Ovary (tissue), 9 donors: ENCODE data around the gene TTLL12. TPM values are rescaled to one million over a fixed set of nuclear protein-coding genes. Genes with fewer than 3 reads are reported as not detected.

ENCODE experiments used
- DNase-seq, 5 donors: peaks; one replicate each; pipeline ENCODE4 v3.0.0-alpha.2; 2019 to 2020
- H3K27ac ChIP-seq, 2 donors: fragments of 200-600 bp; one replicate each; pipeline versions ENCODE4 v1.5.1 to v1.8.0; 2019 to 2022
- H3K27me3 ChIP-seq: fragments of 200-600 bp; one replicate; pipeline ENCODE4 v1.8.0; 2022
- H3K36me3 ChIP-seq: fragments of 200-600 bp; sonication (generic); one replicate; pipeline ENCODE4 v1.5.1; 2019
- H3K4me1 ChIP-seq: one replicate; pipeline ENCODE4 v1.8.1; 2013; ENCODE audit warnings: mild to moderate bottlenecking, moderate library complexity; ENCODE audit not compliant: insufficient read depth
- H3K4me3 ChIP-seq: fragments of 200-600 bp; sonication (generic); one replicate; pipeline ENCODE4 v1.5.1; 2017
- H3K9me3 ChIP-seq, 2 donors: fragments of 200-600 bp in 1 of 2; sonication (generic) in 1 of 2; one replicate each; pipeline versions ENCODE4 v1.5.1 to v1.8.1; 2013 to 2019; ENCODE audit warnings: mild to moderate bottlenecking in 1 of 2, moderate library complexity in 1 of 2
- CTCF ChIP-seq, 3 donors: fragments of 450-650 bp in 2 of 3; fragments of 200-600 bp in 1 of 3; IDR thresholded peaks; one replicate each; pipeline versions ENCODE4 v1.5.1 to v1.8.0; 2016 to 2022; ENCODE audit warnings: antibody characterized with exemption in 3 of 3, mild to moderate bottlenecking in 1 of 3
- EP300 ChIP-seq: sonication (generic); formaldehyde crosslinking; IDR thresholded peaks from one replicate; pipeline ENCODE4 v1.6.1; 2017; ENCODE audit warnings: antibody characterized with exemption
- POLR2A ChIP-seq: fragments of 450-650 bp; IDR thresholded peaks from one replicate; pipeline ENCODE4 v1.6.1; 2017; ENCODE audit warnings: antibody characterized with exemption, mild to moderate bottlenecking, moderate library complexity
- WGBS, 3 donors: extraction: QIAGEN DNeasy Blood & Tissue Kit in 1 of 3; methylation state at CpG; one replicate each; pipeline versions ENCODE4 v1.1.5 to v1.1.7; 2013 to 2017; 5-methylcytosine and 5-hydroxymethylcytosine counted together
- intact Hi-C, 4 donors: fragments of 100-400 bp; cut with DNase I; formaldehyde crosslinking; loops; one replicate each; pipeline versions ENCODE4 v1.11.0 to v1.15.1; 2022 to 2023
- polyA plus RNA-seq, 2 donors: library from polyadenylated mRNA; stranded (reverse); fragments of 200-250 nt in 1 of 2; fragments of 350-450 nt in 1 of 2; fragmentation: Illumina TruSeq in 1 of 2; extraction: RNeasy Lipid Tissue Mini Kit (QIAGEN cat#74804) in 1 of 2; gene quantifications; one replicate each; pipeline ENCODE4 v1.2.3, GENCODE V29; 2013 to 2014
- total RNA-seq, 7 donors: library from RNA; depleted of rRNA in 2 of 7; stranded (reverse); fragments of >200 nt in 2 of 7; fragmentation: NEBNext Ultra II Directional in 3 of 7; extraction: Animal tissue kit (Norgen Biotek cat#: 25700) in 3 of 7; gene quantifications; one replicate each; pipeline versions ENCODE4 v1.1.0 to v1.2.4, GENCODE V29; 2016 to 2023
- donor health status: DM: no; HTN: no; CAD: no; lungs with moderate emphysema.
- donor health status: DM: no; HTN: no; CAD: no.
- donor health status: Bipolar disorder and iron deficiency.
- donor health status: DM: yes; HTN: yes; CAD: no.
- donor health status: DM: no; HTN: no; CAD: no.
- donor health status: DM: yes; HTN: yes; CAD: no.

The TTLL12 gene
- total and polyA plus RNA-seq, 9 donors = 5.8 to 68.4 (median 41.1) TPM

- 93 to 99% (median 96%) methylated on average over 4 of the region's 4 CpGs for WGBS, 3 donors
- Histone ChIP-seq H3K27me3 (no peaks in the 10 kb centered on the region), H3K27ac (no peak overlapping the region), H3K4me3 (no peak overlapping the region), H3K4me1 (no peaks in the 10 kb centered on the region), H3K9me3 (no peaks in the 10 kb centered on the region), H3K36me3 (no peaks in the 10 kb centered on the region)
- TF ChIP-seq CTCF (IDR thresholded peaks at IDR 0.05) (no peak), POLR2A (no peak), EP300 (no peak)
- DNase-seq = no peak
- intact Hi-C loops = no loop called here
These were observed 52.4 kb downstream of the TTLL12 start for GRCh38 chr22:43134553-43134952.

- no peaks in the 10 kb centered on the region for H3K36me3 ChIP-seq
- H3K4me3 ChIP-seq = no peak overlapping the region
- H3K9me3 ChIP-seq = no peaks in the 10 kb centered on the region
- TF ChIP-seq POLR2A (no peak), EP300 (no peak), CTCF (IDR thresholded peaks at IDR 0.05) (no peak)
- no peaks in the 10 kb centered on the region for H3K27me3 ChIP-seq
- H3K4me1 ChIP-seq = no peaks in the 10 kb centered on the region
- intact Hi-C loops = no loop called here
- 83 to 89% (median 89%) methylated on average over 9 of the region's 9 CpGs for WGBS, 3 donors
- no peak overlapping the region for H3K27ac ChIP-seq
- DNase-seq = no peak
These were observed 53.5 kb downstream of the TTLL12 start for GRCh38 chr22:43133401-43133800.

DNA sequence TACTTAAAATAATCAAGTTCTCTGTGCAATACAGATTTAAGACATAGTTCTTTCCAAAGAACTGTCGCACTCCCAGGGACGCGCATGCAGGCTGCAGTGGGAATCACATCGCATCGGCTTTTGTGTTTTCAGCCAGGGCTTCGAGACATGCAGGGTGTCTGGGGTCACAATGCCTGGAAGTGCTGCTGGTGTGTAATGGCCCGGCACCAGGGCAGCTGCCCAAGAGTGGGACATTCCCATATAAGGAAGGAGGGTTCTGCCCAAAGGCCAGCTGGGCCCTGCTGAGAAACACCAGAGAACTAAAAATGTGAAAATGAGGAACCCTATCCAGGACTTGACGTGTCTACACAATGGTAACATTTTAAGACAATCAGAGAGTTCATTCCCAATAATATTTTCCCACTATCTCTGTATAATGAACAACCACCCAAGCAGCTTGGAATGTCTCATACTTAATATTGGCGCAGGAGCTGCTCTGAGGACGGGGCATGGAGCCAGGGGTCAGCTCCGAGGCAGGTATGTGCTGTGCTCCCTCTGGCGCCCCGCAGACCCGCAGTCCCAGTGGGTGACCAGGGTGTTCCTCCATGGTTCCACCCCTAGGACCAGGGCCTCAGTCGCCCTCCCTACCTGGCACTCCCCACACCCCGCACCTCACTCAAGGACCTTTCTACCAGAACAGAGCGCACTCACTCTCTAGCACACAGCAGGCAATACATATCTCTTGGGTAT, 55.0 kb downstream of the TTLL12 start:
- H3K27ac ChIP-seq = no peak overlapping the region
- no peak overlapping the region for H3K4me3 ChIP-seq
- WGBS, 3 donors = 74 to 90% (median 80%) methylated on average over 17 of the region's 17 CpGs
- no peak for DNase-seq
- no peaks in the 10 kb centered on the region for H3K36me3 ChIP-seq
- H3K27me3 ChIP-seq = no peaks in the 10 kb centered on the region
- TF ChIP-seq POLR2A (no peak), EP300 (no peak), CTCF (IDR thresholded peaks at IDR 0.05) (no peak)
- intact Hi-C loops = no loop called here
- H3K9me3 ChIP-seq = no peaks in the 10 kb centered on the region
- no peaks in the 10 kb centered on the region for H3K4me1 ChIP-seq

DNA sequence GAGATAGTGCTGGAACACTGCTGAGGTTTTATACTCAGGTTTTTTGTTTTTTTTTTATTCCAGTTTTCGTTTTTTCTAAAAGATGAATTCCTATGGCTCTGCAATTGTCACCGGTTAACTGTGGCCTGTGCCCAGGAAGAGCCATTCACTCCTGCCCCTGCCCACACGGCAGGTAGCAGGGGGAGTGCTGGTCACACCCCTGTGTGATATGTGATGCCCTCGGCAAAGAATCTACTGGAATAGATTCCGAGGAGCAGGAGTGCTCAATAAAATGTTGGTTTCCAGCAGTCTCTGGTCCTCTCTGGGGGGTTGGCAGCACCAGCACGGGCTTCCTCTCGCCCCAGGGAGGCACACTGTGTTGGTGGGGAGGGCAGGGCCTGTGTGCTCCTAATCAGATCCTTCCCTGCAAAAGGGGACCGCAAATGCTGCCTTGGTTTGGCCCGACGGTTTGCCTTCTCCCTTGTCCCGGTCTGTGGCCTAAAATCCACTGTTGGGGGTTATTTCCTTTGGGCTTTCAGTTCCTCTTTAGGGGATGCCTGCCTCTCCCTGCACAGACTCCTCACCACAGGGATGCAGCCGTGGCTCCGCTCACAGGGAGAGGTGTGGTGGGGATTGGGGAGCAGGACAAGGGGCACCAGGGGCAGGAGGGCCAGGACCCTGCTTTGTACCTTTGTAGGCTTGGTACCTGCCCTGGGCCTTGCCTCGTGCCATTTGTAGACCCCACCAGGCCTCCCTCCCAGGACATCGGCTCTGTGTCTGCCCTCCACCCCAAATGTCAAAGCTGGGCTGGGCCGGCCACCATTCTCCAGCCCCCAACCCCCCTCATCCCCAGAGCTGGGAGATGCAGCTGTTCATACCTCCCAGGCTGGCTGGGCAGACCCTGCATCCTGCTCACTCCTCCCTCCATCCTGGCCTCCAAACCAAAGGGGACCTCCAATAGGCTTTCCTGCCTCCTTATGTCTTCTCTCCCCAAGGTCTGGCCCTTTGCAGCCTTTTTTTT, 57.2 kb downstream of the TTLL12 start:
- no peaks in the 10 kb centered on the region for H3K27me3 ChIP-seq
- H3K4me3 ChIP-seq = no peak overlapping the region
- H3K36me3 ChIP-seq = no peaks in the 10 kb centered on the region
- 41 to 58% (median 53%) methylated on average over 16 of the region's 16 CpGs for WGBS, 3 donors
- H3K27ac ChIP-seq = no peak overlapping the region
- no peaks in the 10 kb centered on the region for H3K9me3 ChIP-seq
- intact Hi-C loops = no loop called here
- TF ChIP-seq CTCF (IDR thresholded peaks at IDR 0.05) = no peak
- TF ChIP-seq EP300 = no peak
- TF ChIP-seq POLR2A = no peak
- no peak for DNase-seq
- no peaks in the 10 kb centered on the region for H3K4me1 ChIP-seq
